ENCODE data around the gene RNF133.

RNF133 gene

GRCh38 chr7:122699017-122699416 lies at the start of gene RNF133:
Gene RNF133 (minus strand): TSS chr7:122699117. CDS start chr7:122698918, 199 bp downstream.
- no peak for DNase-seq (ENCODE audit: low spot score)

DNA sequence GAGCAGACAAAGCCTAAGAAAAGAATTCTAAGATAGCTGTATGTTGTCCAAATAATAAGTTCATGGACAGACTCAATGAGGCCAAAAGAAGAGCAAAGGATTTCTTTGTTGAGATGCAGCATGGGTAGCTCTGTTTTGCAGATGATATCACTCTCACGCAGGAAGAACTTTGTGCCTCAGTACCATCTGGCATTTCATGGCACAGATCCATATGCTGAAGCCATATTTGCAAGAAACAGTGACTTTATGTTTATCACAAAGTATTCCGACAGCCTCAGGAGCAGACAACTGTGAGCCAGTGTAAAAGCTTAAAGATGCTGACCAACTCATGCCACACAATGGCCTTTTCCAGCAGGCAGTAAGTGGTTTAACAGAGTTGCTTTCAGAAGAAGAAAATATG lies 49.3 kb upstream of the RNF133 start:
- DNase-seq (ENCODE audit: low spot score) = no peak

DNA sequence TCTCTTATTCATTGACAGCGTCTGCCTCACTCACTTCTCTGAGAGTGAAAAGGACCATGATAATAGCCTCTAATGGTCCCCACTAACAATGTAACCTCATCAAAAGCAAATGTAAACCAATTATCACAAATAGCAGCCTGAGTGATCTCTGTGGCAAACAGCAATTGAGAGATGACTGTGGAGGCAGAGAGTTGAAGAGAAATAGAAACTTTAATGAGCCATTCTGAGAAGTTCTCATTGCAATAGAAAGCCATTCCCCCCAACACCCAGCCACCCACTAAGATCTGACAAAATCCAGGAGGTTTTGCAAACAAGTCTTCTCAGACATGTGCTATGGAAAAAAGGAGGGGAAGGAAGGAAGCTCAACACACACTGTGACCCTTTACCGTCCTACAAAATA lies 48.0 kb upstream of the RNF133 start:
- DNase-seq (ENCODE audit: low spot score) = no peak

GRCh38 chr7:122743211-122743610 lies 44.3 kb upstream of the RNF133 start:
- DNase-seq (ENCODE audit: low spot score) = no peak

GRCh38 chr7:122738947-122739346 lies 40.0 kb upstream of the RNF133 start:
- DNase-seq (ENCODE audit: low spot score) = no peak

DNA sequence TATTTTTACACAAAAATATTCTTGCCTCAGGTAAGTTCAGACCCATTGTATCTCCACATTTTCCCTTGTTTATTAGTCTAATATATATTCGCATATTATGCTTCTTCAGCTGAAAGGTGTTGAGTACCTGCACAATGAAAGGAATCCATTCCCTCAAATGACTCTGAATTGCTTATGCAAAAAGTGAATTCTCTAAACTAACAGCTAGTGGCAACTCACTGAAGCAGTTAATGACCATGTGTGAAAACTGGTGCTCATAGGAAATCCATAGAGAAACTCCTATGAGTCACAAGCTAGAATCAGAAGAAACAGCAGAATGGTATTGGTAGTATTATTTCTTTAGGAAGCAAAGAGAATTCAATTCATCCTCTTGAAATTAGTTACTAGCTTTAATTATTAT lies 37.3 kb upstream of the RNF133 start:
- no peak for DNase-seq (ENCODE audit: low spot score)

DNA sequence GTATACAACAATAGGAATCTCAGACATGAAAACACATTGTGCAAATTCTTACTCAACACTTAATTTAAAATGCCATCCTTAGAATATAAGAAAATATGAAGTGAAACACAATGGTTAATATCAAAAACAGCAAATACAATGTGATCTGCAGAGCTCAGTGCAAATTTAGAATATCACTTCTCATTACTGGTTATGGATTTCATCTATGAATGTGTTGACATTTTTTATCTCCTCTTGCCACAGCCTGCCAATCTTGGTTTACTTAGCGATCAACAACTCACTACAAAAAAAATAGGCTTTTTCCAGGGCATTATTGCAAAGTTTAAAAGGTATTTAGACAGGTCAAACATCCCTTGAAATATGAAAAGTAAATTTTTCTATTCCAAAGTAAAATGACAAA lies 28.8 kb upstream of the RNF133 start:
- no peak for DNase-seq (ENCODE audit: low spot score)

DNA sequence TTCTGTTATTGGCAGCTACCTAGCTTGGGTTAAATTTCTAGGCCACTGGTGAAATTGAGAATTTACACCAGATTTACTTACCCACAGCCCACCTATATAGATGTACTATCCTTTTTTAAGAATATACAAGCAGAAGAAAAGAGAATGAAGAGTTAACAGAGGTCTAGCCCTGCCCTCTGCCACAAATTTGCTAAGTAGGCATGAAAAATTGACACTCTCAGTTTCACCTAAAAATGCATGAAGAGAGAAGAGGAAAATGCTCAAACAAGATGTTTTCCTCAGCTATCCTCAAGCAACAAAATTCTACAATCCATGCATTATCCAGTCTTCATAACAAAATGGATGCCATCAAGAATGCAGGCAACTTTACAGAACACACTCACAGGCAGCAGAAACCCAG lies 28.4 kb upstream of the RNF133 start:
- DNase-seq (ENCODE audit: low spot score) = no peak

DNA sequence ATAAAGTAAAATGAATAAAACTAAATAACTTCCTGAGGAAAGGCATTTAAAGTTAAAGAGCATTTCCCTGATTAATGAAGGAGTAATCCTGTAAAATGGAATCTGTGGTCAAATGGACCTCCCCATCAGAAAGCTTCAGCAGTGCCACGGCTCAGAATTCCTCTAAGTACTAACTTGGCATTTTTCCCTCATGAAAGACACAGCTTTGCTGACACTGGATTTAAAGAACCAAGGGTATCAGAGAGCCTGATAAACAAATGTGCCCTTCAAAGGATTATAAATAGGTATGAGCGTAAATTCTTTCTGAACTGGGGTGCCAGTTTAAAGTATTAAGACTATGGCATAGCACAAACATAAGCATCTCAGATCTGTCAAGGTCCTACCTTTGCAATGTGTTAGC lies 28.0 kb upstream of the RNF133 start:
- DNase-seq (ENCODE audit: low spot score) = no peak

- no peak for DNase-seq (ENCODE audit: low spot score)
Observed at GRCh38 chr7:122724366-122724765, 25.4 kb upstream of the RNF133 start.

DNA sequence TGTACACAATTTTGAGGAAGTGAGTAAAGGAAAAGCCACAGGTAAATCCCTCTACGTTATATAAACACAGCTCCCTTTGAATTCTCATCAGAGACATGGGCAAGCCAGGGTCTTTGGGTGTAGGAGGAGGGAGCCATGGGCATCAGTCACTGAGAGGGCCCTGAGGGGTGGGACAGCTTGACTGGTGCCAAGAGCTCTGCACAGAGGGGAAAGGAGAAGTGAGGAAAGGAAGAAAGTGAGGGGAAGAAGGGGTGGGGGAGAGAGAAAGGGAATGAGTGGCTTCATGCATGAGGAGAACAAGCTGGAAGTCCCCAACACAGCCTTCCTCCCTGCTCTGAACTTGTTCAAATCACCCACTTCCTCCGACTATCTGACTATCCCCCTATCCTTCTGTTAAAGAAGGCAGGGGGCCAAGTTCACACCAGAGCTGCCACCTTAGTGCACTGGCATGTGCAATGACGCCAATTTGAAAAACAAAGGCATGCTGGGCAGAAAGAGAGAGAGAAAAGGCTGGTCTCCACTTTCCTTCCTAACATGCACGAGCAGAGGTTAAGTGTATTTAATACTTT lies 20.2 kb upstream of the RNF133 start:
- DNase-seq (ENCODE audit: low spot score) = no peak

- DNase-seq (ENCODE audit: low spot score) = no peak
Observed at GRCh38 chr7:122717356-122718089, 18.6 kb upstream of the RNF133 start.

DNA sequence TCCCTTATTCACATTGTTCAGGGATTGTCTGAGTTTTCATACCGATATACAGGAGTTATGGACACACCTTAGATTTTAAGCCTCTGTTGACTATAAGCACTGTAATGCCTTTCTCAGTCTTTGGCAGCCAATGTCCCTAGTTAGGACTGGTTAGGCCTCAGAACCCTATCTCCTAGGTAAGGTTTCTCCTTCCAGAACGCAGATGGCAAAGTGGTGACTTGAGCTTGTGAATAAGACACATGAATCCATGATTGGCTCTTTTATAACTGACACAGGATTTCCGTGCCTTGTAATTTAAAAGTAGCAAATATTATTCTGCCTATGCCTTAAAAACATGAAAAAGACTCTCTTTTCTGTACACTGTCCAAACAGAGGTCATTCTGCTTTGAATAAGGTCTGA lies 16.3 kb upstream of the RNF133 start:
- no peak for DNase-seq (ENCODE audit: low spot score)

- DNase-seq (ENCODE audit: low spot score) = no peak
Observed at GRCh38 chr7:122710916-122711315, 12.0 kb upstream of the RNF133 start.

DNA sequence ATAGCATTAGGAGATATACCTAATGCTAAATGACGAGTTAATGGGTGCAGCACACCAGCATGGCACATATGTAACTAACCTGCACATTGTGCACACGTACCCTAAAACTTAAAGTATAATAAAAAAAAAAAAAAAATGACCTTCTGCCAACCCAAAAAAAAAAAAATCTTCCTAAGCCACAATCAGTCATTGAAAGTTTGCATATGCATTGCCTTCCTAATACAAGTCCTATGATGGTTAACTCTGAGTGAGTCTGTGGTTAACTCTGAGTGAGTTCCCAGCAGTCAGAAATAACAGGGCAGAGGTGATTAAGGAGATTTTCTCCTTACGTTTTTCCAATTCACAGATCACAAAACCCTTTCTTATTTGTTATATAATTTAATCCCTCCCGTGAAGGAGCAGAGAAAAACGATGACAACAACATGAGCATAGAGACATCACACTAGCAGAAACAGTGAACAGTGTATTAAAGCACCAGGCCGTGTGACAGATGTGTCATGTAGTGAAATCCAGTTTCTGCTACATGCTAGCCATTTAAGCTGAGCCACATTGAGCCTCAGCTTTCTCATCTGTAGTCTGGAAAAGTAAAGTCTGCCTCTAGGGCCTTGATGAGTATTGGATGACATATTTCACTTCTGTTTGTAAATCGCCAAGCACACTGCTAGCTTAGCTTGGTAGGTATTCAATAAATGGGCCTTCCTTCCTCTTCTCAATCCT lies 11.2 kb upstream of the RNF133 start:
- no peak for DNase-seq (ENCODE audit: low spot score)

DNA sequence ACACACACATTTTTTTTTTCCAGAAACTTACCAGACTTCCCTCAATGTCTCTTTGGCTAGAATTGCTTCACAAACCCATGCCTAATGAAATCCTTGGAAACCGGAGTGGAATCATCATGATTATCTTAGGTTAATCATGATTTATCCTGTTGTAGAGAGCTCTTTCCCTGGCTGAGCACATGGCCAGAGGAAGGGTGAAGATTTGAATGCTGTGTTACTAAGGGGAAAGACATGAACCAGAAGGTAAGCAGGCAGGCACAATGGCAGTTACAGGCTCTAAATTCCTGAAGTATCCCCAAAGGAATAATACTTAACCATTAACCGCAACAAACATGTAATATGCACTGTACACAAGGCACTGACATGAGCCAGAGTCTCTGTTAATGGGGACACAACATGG lies 7.9 kb upstream of the RNF133 start:
- DNase-seq (ENCODE audit: low spot score) = no peak

DNA sequence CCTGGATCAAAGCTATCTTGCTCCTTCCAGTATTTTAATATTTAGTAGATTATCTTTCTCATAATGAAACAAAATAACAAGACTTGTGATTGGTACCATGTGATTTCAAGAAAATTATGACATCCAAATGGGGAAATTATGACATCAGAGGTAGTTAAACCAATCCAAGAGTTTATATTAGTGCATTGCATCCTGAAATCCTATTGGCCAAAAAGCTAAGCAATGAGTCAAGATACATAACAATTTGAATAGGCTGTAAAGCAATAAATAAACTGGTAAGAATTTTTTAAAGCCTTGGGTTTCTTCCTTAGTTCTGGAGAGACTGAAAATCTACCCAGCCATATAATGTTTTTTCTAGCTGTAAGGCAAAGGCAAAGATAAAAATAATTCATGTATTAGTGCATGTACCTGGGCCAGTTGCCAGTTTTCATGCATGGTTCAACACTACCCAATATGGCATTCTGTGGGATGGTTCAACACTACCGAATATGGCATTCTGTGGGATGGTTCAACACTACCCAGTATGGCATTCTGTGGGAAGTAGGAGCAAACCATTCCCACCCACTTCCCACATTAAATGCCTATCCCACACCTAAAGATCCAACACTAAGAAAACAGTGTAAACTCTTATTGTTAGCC lies 4.1 kb upstream of the RNF133 start, which contains the start of gene RNF148:
TSS of gene RNF148 (minus strand) at position 51 of the 639 bp plus-strand sequence. CDS start 172 bp downstream, outside the sequence.
- no peak for DNase-seq (ENCODE audit: low spot score)

DNA sequence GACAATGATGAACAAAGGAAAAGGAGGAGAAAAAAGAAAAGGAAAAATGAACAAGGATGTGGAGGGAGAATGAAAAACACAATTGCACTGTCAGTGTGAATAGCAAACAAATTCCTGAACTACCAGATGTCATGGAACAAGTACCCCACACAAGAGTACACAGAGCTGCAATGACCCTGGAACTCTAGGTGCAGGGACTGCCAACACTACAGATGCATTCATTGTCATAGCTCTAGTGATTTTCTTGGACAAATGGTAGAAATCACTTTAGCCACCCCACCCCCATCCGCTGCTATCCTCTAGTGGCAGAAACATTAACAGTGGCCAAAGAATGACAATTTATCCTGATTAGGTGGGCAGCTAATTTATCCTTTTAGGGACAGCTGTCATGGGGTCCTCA lies 3.1 kb downstream of the RNF133 start:
- DNase-seq (ENCODE audit: low spot score) = no peak

GRCh38 chr7:122694697-122695096 lies 4.2 kb downstream of the RNF133 start:
- no peak for DNase-seq (ENCODE audit: low spot score)

- no peak for DNase-seq (ENCODE audit: low spot score)
Observed at GRCh38 chr7:122692769-122693309, 6.1 kb downstream of the RNF133 start.

- DNase-seq (ENCODE audit: low spot score) = no peak
Observed at GRCh38 chr7:122691569-122692235, 7.2 kb downstream of the RNF133 start.
